LNCAP (cell line): ENCODE measurements around the gene SPEN.

Experiments
- CTCF ChIP-seq: fragments of 450-650 bp; IDR thresholded peaks from 2 replicates; pipeline ENCODE4 v1.5.1; 2017; ENCODE audit warnings: mild to moderate bottlenecking

Gene SPEN

GRCh38 chr1:15961492-15961891 is 114.0 kb downstream of the SPEN start:
- no peak for TF ChIP-seq CTCF

- TF ChIP-seq CTCF, result no peak
Observed at GRCh38 chr1:15962176-15962575, 114.7 kb downstream of the SPEN start.

GRCh38 chr1:15962671-15963362 is 115.3 kb downstream of the SPEN start:
- TF ChIP-seq CTCF, result no peak

- TF ChIP-seq CTCF, result no peak
Observed at GRCh38 chr1:15963363-15963967, 116.0 kb downstream of the SPEN start.

GRCh38 chr1:15963968-15964648 is 116.6 kb downstream of the SPEN start:
- no peak for TF ChIP-seq CTCF

GRCh38 chr1:15965228-15965767 is 117.8 kb downstream of the SPEN start:
- no peak for TF ChIP-seq CTCF

GRCh38 chr1:15966081-15966955 is 118.8 kb downstream of the SPEN start:
- no peak for TF ChIP-seq CTCF
